Smooth muscle cell (in vitro differentiated cells): ENCODE data around the gene ERGIC2. TPM values are rescaled to one million over a fixed set of nuclear protein-coding genes. Genes with fewer than 3 reads are reported as not detected.

Experiments
- DNase-seq: peaks from one replicate; lab custom pipeline; 2025; ENCODE audit not compliant: unreplicated experiment; lab: John Stamatoyannopoulos, UW
- H2AFZ ChIP-seq: fragments of 200-600 bp; sonication (generic); 2 replicates; pipeline ENCODE4 v1.6.0; 2016; ENCODE audit warnings: antibody characterized with exemption, low read depth, mild to moderate bottlenecking
- H3F3A ChIP-seq: fragments of 200-600 bp; sonication (generic); 2 replicates; pipeline ENCODE4 v1.6.0; 2017; ENCODE audit warnings: antibody characterized with exemption, low read depth
- H3K27ac ChIP-seq: fragments of 200-600 bp; sonication (generic); 2 replicates; pipeline ENCODE4 v1.5.1; 2016; ENCODE audit warnings: low read depth, mild to moderate bottlenecking
- H3K27me3 ChIP-seq: fragments of 200-600 bp; sonication (generic); 2 replicates; pipeline ENCODE4 v1.6.1; 2016; ENCODE audit warnings: low read depth, mild to moderate bottlenecking
- H3K36me3 ChIP-seq: fragments of 200-600 bp; sonication (generic); 2 replicates; pipeline ENCODE4 v1.5.1; 2016; ENCODE audit warnings: low read depth
- H3K4me1 ChIP-seq: fragments of 200-600 bp; sonication (generic); 2 replicates; pipeline ENCODE4 v1.5.1; 2016; ENCODE audit warnings: low read depth
- H3K4me2 ChIP-seq: fragments of 200-600 bp; sonication (generic); 2 replicates; pipeline ENCODE4 v1.6.0; 2016; ENCODE audit warnings: mild to moderate bottlenecking
- H3K4me3 ChIP-seq: fragments of 200-600 bp; sonication (generic); 2 replicates; pipeline ENCODE4 v1.5.1; 2016; ENCODE audit warnings: mild to moderate bottlenecking
- H3K79me2 ChIP-seq: fragments of 200-600 bp; sonication (generic); 2 replicates; pipeline ENCODE4 v1.6.0; 2016; ENCODE audit warnings: low read depth, mild to moderate bottlenecking
- H3K9ac ChIP-seq: fragments of 200-600 bp; sonication (generic); 2 replicates; pipeline ENCODE4 v1.6.0; 2016; ENCODE audit warnings: low read depth
- H3K9me3 ChIP-seq: fragments of 200-600 bp; sonication (generic); replicated peaks from 2 replicates; pipeline ENCODE4 v1.5.1; 2016; ENCODE audit warnings: low read depth
- H4K20me1 ChIP-seq: fragments of 200-600 bp; sonication (generic); 2 replicates; pipeline ENCODE4 v1.6.0; 2016; ENCODE audit warnings: low read depth
- CTCF ChIP-seq: fragments of 200-600 bp; sonication (generic); IDR thresholded peaks from 2 replicates; pipeline ENCODE4 v1.5.1; 2017; ENCODE audit warnings: borderline replicate concordance, mild to moderate bottlenecking, antibody characterized with exemption; ENCODE audit not compliant: insufficient read depth, poor library complexity, severe bottlenecking
- WGBS: methylation state at CpG from one replicate; pipeline ENCODE4 v1.1.7; 2016; ENCODE audit warnings: low lambda C conversion rate; 5-methylcytosine and 5-hydroxymethylcytosine counted together
- polyA plus RNA-seq: library from polyadenylated mRNA; unstranded; fragments of >200 nt; fragmentation: Nextera tagmentation; extraction: Ambion mirVana; gene quantifications from 2 replicates; pipeline ENCODE4 v1.2.1, GENCODE V29; 2016
- total RNA-seq: library from RNA; depleted of rRNA; stranded (reverse); fragments of >200 nt; gene quantifications from 2 replicates; pipeline ENCODE4 v1.2.3, GENCODE V29; 2014

ERGIC2 gene
- total and polyA plus RNA-seq, 2 experiments from 2014 or later, result 121 to 139 TPM

GRCh38 chr12:29428633-29429032 is 47.7 kb upstream of the ERGIC2 start:
- TF ChIP-seq CTCF, result no peak
- no peak overlapping the region for H3K4me2 ChIP-seq
- DNase-seq, result no peak
- no peak overlapping the region for H3K4me3 ChIP-seq
- no peaks in the 10 kb centered on the region for H3K9me3 ChIP-seq
- H3K9ac ChIP-seq, result no peak overlapping the region
- no peaks in the 10 kb centered on the region for H3K36me3 ChIP-seq
- no peaks in the 10 kb centered on the region for H3K79me2 ChIP-seq
- H4K20me1 ChIP-seq, result no peaks in the 10 kb centered on the region
- H3K27ac ChIP-seq, result no peak overlapping the region
- no peaks in the 10 kb centered on the region for H3F3A ChIP-seq
- no peaks in the 10 kb centered on the region for H3K27me3 ChIP-seq
- H3K4me1 ChIP-seq, result no peaks in the 10 kb centered on the region
- no peak overlapping the region for H2AFZ ChIP-seq

GRCh38 chr12:29427964-29428363 is 47.0 kb upstream of the ERGIC2 start:
- no peaks in the 10 kb centered on the region for H3F3A ChIP-seq
- H3K4me1 ChIP-seq, result no peaks in the 10 kb centered on the region
- WGBS, result 75% methylated on average over 4 of the region's 4 CpGs
- peak; percentile 13 for TF ChIP-seq CTCF
- H2AFZ ChIP-seq, result no peak overlapping the region
- H3K79me2 ChIP-seq, result no peaks in the 10 kb centered on the region
- no peaks in the 10 kb centered on the region for H3K27me3 ChIP-seq
- H3K27ac ChIP-seq, result no peak overlapping the region
- no peak overlapping the region for H3K4me3 ChIP-seq
- H3K9ac ChIP-seq, result no peak overlapping the region
- no peaks in the 10 kb centered on the region for H3K36me3 ChIP-seq
- no peaks in the 10 kb centered on the region for H4K20me1 ChIP-seq
- no peak for DNase-seq
- H3K4me2 ChIP-seq, result no peak overlapping the region
- H3K9me3 ChIP-seq, result no peaks in the 10 kb centered on the region

DNA sequence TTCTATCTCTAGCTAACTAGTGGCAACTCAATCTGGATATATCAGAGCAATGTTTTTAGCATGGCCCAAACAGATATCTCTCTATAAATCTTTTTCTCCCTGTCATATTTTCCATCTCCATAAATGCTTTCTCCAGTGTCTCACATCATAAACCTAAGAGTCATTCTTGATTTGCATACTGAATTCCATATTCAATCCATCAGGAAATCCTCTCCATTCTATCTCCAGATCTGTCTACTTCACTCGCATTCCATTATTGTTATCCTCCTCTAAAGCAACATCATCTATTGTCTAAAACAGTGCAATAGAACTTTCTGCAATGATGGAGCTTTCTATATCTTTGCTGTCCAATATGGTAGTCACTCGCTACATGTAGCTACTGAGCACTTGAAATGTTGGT is 45.5 kb upstream of the ERGIC2 start:
- Histone ChIP-seq H3K4me1 (no peaks in the 10 kb centered on the region), H3K27ac (no peak overlapping the region), H3K36me3 (no peaks in the 10 kb centered on the region), H3K4me3 (no peak overlapping the region), H3K4me2 (no peak overlapping the region), H3K27me3 (no peaks in the 10 kb centered on the region), H3K9ac (no peak overlapping the region), H3K9me3 (no peaks in the 10 kb centered on the region), H4K20me1 (no peaks in the 10 kb centered on the region), H3K79me2 (no peaks in the 10 kb centered on the region), H2AFZ (no peak overlapping the region), H3F3A (no peaks in the 10 kb centered on the region)
- 95% methylated on average over 2 of the region's 2 CpGs for WGBS
- no peak for TF ChIP-seq CTCF
- no peak for DNase-seq

- no peak for DNase-seq
- WGBS, result 88% methylated on average over 2 of the region's 2 CpGs
- Histone ChIP-seq H4K20me1 (no peaks in the 10 kb centered on the region), H2AFZ (no peak overlapping the region), H3K9ac (no peak overlapping the region), H3K79me2 (no peaks in the 10 kb centered on the region), H3F3A (no peaks in the 10 kb centered on the region), H3K27ac (no peak overlapping the region), H3K4me1 (no peaks in the 10 kb centered on the region), H3K4me2 (no peak overlapping the region), H3K9me3 (no peaks in the 10 kb centered on the region), H3K36me3 (no peaks in the 10 kb centered on the region), H3K4me3 (no peak overlapping the region), H3K27me3 (no peaks in the 10 kb centered on the region)
- no peak for TF ChIP-seq CTCF
These were observed 44.8 kb upstream of the ERGIC2 start for GRCh38 chr12:29425722-29426121.
